Choroid plexus epithelial cell (primary cell): Measurements from ENCODE around the gene PPP1CC.

Experiments used
- DNase-seq: peaks from one replicate; pipeline ENCODE4 v3.0.0-alpha.2; 2010; ENCODE audit warnings: low read depth
- H3K4me3 ChIP-seq: 2 replicates; pipeline ENCODE4 v1.5.1; 2011; ENCODE audit warnings: low read depth, mild to moderate bottlenecking, control low read depth, low read length, moderate library complexity
- TF ChIP-seq, protein P1 (sequence below): conservative IDR thresholded peaks from 2 replicates; pipeline ENCODE4 v1.5.1; 2011; ENCODE audit warnings: low read depth, mild to moderate bottlenecking, control low read depth, inconsistent platforms, low read length, moderate library complexity

Gene PPP1CC

DNA sequence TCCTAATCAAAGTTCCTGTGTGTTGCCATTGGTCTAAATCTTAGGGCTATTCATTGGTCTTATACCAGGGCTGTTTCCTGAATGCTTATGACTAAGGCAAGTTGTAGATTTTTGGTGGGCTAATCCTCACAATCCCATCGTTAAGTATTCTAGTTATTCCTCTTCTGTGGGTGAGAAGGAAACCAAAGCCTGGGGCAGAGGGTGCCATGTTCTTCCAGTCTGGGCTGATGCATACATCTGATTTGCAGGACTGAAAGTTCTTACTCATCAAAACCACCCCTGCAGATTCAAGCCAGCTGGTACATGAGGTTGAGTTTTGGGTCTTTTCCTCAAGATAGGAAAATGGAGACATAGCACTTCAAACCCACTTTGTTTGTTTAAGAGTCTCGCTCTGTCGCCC is 25.7 kb downstream of the PPP1CC start:
- H3K4me3 ChIP-seq: no peak overlapping the region
- DNase-seq: no peak
- TF ChIP-seq, protein P1, sequence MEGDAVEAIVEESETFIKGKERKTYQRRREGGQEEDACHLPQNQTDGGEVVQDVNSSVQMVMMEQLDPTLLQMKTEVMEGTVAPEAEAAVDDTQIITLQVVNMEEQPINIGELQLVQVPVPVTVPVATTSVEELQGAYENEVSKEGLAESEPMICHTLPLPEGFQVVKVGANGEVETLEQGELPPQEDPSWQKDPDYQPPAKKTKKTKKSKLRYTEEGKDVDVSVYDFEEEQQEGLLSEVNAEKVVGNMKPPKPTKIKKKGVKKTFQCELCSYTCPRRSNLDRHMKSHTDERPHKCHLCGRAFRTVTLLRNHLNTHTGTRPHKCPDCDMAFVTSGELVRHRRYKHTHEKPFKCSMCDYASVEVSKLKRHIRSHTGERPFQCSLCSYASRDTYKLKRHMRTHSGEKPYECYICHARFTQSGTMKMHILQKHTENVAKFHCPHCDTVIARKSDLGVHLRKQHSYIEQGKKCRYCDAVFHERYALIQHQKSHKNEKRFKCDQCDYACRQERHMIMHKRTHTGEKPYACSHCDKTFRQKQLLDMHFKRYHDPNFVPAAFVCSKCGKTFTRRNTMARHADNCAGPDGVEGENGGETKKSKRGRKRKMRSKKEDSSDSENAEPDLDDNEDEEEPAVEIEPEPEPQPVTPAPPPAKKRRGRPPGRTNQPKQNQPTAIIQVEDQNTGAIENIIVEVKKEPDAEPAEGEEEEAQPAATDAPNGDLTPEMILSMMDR: no peak

DNA sequence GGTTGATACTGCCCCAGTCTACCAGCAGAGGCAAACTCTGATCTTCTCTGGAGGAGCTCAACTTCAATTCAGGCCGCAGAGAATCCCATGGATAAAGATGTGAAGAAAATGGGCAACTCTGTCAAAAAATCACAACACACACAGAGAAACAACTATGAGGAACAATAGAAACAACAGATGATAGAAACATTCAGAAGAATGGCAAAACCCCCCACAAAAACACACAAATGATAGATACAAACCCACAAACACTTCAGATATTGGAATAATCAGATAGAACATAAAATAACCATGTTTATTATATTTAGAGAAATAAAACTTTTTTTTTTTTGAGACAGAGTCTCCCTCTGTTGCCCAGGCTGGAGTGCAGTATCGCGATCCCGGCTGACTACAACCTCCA is 33.8 kb downstream of the PPP1CC start:
- TF ChIP-seq, protein P1: peak; percentile 7
- no peak overlapping the region for H3K4me3 ChIP-seq

DNA sequence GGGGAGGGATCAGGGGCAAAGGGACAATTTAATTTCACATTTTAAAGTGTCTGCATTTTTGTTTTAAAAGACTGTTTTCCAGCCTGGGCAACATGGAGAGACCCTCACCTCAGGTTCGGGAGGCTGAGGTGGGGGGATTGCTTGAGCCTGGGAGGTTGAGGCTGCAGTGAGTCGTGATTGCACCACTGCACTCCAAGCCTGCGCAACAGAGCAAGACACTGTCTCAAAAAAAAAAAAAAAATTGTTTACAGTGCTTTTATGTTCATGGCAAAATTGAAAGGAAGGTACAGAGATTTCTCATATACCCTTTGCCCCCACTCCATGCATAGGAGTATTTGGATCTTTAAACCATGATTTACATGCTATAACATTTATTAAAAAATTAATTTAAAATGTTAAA is 37.4 kb downstream of the PPP1CC start:
- H3K4me3 ChIP-seq: no peak overlapping the region
- TF ChIP-seq, protein P1: no peak
- no peak for DNase-seq

More for the DNA sequence above, 33.8 kb downstream of the PPP1CC start:
- no peak for DNase-seq

DNA sequence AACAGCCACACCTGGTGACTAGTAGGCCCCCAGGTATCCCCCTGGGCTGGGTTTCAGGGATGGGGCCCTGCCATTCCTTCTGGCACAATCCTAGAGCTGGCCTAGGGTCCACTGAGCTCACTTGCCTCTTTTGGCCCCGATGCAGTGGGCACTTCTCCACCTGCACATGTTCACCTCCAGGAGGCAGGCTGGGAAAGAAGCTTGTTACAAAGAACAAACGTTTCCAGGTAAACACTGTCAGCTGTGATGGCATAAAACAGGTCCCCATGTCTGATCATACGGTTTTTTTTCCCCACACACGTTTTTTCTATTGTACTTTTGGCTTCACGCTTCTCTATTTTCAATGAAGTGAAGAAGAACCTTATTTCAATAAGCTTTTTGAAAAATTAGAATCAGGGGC is 37.9 kb downstream of the PPP1CC start:
- DNase-seq: no peak
- no peak overlapping the region for H3K4me3 ChIP-seq
- TF ChIP-seq, protein P1: peak; percentile 49

DNA sequence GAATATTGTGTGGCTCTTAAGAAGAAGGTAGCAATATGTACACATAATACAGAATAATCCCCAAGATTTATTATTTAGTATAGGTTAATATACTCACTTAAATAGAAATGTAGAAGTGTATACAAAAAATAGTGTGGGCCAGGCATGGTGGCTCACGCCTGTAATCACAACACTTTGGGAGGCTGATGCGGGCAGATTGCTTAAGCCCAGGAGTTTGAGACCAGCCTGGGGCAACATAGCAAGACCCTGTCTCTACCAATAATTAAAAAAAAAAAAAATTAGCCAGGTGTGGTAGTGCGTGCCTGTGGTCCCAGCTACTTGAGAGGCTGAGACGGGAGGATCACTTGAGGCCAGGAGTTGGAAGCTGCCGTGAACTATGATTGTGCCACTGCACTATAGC is 38.5 kb downstream of the PPP1CC start:
- TF ChIP-seq, protein P1: no peak
- no peak for DNase-seq
- H3K4me3 ChIP-seq: no peak overlapping the region

DNA sequence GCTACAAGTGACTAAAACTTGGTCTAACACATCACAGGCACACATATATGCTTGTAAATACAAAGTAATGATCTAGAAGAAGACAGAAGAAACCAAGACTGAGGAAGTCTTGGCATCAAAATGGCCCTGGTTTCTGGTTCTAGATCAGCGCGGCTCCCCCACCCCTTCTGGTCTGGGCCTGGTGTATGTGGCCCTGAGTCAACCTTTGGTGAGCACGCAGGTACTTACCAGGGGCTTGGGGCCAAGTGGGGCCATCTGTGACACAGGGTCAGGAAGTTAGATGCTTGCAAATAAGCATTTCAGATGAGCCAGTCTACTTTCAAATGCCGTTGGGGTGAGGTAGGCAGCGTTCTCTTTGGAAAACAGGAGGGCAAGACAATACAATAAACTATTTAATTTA is 40.6 kb downstream of the PPP1CC start:
- no peak overlapping the region for H3K4me3 ChIP-seq
- TF ChIP-seq, protein P1: no peak

DNA sequence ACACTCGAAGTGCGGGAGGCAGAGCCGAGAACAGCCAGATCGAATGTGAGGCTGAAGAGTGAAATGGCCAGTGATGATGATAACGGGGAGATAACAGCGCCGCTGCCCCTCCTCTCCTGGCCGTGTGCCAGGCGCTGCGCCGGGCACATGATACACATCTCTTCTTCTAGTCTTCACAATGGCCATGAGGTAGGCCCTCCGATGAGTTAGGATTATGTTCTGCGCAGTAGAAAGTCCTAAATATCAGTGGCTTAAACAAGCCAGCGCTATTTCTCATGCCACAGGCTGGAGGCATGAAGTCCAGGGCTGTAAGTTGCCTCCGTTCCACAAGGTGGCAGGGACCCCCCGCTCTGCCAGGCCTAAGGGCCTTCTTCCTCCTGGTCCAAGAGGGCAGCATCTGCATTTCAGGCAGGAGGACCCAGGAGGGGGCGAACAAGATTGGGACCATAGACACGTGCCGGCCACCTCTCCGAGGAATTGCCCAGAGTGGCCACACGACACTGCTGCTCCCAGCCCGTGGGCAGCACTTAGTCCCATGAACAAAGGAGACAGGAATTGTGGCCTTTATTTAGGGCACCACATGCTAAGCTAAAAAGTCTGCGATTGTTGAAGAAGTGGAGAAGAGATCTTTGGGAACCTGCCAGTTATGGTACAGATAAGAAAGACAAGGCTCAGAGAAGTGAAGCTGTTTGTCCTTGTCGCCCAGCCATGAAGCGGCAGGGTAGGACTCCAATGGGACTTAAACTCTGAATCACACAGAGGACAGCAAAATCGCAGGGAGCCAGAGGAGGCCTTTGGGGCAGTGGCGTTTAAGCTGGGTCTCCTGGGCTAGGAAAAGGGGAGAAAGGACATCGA is 42.9 kb downstream of the PPP1CC start:
- TF ChIP-seq, protein P1: peak; percentile 20
- DNase-seq: no peak
- no peak overlapping the region for H3K4me3 ChIP-seq

More for the DNA sequence above, 40.6 kb downstream of the PPP1CC start:
- DNase-seq: no peak
